ENCODE data around the gene GFOD1.

DNA sequence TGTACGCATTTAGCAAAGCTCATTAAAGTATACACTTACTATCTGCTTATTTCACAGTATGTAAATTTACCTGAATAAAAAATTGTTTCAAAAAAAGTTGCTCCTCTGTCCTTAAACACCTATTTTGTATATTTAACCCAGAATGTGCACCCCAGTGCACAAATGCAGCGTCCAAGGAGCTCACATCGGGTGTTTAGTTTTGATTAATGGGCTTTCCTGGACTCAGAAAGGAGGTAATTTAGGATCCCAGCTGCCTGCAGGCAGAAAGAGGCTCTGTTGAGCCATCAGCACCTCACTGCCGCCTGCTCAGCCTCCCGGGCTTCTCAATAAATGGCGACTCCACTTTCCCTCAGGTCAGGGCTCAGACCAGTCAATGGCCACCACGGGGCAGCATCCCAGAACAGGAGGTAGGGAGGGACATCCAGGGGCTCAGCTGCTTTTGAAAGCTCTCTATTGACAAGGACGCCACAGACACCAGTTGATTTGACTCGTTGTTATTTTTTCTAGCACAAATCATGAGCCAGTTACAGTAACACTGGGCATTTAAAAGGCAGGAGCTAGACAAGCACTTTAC is 88.9 kb downstream of the GFOD1 start:
- TF ChIP-seq RAD21 (IDR thresholded peaks at IDR 0.05) (no peak), JUND (IDR thresholded peaks at IDR 0.05) (no peak), SP1 (IDR thresholded peaks at IDR 0.05) (no peak), RXRA (IDR thresholded peaks at IDR 0.05) (no peak)
- TF ChIP-seq, protein P1, sequence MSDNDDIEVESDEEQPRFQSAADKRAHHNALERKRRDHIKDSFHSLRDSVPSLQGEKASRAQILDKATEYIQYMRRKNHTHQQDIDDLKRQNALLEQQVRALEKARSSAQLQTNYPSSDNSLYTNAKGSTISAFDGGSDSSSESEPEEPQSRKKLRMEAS (IDR thresholded peaks at IDR 0.05) = no peak
- TF ChIP-seq, protein P2, sequence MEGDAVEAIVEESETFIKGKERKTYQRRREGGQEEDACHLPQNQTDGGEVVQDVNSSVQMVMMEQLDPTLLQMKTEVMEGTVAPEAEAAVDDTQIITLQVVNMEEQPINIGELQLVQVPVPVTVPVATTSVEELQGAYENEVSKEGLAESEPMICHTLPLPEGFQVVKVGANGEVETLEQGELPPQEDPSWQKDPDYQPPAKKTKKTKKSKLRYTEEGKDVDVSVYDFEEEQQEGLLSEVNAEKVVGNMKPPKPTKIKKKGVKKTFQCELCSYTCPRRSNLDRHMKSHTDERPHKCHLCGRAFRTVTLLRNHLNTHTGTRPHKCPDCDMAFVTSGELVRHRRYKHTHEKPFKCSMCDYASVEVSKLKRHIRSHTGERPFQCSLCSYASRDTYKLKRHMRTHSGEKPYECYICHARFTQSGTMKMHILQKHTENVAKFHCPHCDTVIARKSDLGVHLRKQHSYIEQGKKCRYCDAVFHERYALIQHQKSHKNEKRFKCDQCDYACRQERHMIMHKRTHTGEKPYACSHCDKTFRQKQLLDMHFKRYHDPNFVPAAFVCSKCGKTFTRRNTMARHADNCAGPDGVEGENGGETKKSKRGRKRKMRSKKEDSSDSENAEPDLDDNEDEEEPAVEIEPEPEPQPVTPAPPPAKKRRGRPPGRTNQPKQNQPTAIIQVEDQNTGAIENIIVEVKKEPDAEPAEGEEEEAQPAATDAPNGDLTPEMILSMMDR (IDR thresholded peaks at IDR 0.05; ENCODE audit: low read depth, low read length, missing input control) = no peak
- TF ChIP-seq, protein P3, sequence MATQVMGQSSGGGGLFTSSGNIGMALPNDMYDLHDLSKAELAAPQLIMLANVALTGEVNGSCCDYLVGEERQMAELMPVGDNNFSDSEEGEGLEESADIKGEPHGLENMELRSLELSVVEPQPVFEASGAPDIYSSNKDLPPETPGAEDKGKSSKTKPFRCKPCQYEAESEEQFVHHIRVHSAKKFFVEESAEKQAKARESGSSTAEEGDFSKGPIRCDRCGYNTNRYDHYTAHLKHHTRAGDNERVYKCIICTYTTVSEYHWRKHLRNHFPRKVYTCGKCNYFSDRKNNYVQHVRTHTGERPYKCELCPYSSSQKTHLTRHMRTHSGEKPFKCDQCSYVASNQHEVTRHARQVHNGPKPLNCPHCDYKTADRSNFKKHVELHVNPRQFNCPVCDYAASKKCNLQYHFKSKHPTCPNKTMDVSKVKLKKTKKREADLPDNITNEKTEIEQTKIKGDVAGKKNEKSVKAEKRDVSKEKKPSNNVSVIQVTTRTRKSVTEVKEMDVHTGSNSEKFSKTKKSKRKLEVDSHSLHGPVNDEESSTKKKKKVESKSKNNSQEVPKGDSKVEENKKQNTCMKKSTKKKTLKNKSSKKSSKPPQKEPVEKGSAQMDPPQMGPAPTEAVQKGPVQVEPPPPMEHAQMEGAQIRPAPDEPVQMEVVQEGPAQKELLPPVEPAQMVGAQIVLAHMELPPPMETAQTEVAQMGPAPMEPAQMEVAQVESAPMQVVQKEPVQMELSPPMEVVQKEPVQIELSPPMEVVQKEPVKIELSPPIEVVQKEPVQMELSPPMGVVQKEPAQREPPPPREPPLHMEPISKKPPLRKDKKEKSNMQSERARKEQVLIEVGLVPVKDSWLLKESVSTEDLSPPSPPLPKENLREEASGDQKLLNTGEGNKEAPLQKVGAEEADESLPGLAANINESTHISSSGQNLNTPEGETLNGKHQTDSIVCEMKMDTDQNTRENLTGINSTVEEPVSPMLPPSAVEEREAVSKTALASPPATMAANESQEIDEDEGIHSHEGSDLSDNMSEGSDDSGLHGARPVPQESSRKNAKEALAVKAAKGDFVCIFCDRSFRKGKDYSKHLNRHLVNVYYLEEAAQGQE (IDR thresholded peaks at IDR 0.05) = no peak
